Choroid plexus epithelial cell (primary cell): ENCODE data around the gene RUNX1.

Source experiments
- DNase-seq: peaks from one replicate; pipeline ENCODE4 v3.0.0-alpha.2; 2010; ENCODE audit warnings: low read depth
- H3K4me3 ChIP-seq: 2 replicates; pipeline ENCODE4 v1.5.1; 2011; ENCODE audit warnings: low read depth, mild to moderate bottlenecking, control low read depth, low read length, moderate library complexity
- TF ChIP-seq, protein P1 (sequence below): conservative IDR thresholded peaks from 2 replicates; pipeline ENCODE4 v1.5.1; 2011; ENCODE audit warnings: low read depth, mild to moderate bottlenecking, control low read depth, inconsistent platforms, low read length, moderate library complexity

Gene RUNX1

DNA sequence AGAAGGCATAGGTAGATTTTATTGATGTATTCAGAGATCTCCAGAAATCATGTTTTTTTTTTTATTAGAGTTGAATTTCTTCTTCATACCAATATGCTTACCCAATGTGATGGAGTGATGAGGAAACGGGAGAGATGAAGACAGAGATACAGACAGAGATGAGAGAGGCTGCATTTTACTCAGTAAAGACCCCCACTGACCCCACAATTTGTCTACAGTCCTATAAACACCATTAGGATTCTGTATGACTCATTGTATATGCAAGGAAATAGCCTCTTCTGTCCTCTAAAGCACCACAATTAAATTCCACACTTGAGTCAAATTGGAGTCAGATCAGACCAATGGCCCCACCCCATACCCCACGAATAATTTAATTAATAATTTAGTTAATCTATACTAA is 44.0 kb downstream of the RUNX1 start:
- TF ChIP-seq, protein P1, sequence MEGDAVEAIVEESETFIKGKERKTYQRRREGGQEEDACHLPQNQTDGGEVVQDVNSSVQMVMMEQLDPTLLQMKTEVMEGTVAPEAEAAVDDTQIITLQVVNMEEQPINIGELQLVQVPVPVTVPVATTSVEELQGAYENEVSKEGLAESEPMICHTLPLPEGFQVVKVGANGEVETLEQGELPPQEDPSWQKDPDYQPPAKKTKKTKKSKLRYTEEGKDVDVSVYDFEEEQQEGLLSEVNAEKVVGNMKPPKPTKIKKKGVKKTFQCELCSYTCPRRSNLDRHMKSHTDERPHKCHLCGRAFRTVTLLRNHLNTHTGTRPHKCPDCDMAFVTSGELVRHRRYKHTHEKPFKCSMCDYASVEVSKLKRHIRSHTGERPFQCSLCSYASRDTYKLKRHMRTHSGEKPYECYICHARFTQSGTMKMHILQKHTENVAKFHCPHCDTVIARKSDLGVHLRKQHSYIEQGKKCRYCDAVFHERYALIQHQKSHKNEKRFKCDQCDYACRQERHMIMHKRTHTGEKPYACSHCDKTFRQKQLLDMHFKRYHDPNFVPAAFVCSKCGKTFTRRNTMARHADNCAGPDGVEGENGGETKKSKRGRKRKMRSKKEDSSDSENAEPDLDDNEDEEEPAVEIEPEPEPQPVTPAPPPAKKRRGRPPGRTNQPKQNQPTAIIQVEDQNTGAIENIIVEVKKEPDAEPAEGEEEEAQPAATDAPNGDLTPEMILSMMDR, result no peak
- H3K4me3 ChIP-seq, result no peak overlapping the region
- no peak for DNase-seq

DNA sequence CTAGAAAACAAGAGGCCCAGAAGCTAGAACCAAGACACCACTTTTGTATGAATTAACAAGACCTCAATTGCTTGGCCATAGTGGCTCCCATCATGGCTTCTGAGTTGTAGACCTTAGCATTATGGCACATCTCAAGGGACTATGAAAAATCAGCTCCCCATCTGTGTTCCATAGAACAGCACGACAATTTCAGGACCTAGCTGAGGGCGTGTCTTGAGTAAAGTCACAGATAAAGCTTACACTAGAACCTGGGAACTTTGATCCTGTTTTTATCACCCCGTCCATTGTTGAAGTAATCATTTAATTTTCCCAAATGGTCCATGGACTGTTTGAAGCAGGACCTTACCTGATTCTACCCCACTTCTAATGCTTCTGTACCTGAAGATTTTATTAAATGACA is 44.8 kb downstream of the RUNX1 start:
- H3K4me3 ChIP-seq, result no peak overlapping the region
- TF ChIP-seq, protein P1, result no peak
- no peak for DNase-seq

DNA sequence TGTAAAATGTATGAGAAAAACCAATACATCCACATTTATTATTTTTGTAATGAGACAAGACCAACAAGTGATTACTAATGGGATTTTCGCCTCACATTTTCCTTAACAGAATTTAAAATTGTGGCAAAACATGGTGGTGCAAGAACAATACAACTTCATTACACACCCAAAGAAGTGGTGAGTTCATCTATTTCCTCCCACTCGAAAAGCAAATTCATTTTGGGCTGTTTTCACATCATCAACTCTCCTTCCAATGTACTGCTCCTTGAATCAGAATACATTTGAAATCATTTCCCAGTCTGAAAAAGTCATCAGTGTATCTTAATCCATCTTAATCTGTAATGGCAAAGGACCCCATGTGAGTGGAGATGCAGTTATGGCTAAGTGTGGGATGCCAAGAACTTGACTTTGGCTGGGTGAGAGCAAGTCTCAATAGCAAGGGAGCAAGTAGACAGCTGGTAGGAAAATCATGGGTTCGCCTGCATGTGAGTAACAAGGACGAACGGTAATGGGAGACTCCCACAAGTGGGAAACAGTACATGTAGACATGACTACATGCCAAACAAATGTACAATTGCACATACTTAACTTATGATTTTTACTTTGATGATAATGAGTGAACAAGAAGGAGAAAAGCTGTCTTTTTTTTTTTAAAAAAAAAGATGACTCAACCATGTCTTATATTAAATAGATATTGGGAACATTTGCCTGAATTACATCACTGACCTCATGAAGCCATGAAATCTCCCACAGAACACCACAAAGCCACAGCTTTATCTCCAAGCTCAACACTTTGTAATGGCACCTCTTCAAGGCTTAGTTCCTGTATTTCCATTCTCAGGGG is 46.0 kb downstream of the RUNX1 start:
- TF ChIP-seq, protein P1, result no peak
- DNase-seq, result peak; percentile 74
- no peak overlapping the region for H3K4me3 ChIP-seq

DNA sequence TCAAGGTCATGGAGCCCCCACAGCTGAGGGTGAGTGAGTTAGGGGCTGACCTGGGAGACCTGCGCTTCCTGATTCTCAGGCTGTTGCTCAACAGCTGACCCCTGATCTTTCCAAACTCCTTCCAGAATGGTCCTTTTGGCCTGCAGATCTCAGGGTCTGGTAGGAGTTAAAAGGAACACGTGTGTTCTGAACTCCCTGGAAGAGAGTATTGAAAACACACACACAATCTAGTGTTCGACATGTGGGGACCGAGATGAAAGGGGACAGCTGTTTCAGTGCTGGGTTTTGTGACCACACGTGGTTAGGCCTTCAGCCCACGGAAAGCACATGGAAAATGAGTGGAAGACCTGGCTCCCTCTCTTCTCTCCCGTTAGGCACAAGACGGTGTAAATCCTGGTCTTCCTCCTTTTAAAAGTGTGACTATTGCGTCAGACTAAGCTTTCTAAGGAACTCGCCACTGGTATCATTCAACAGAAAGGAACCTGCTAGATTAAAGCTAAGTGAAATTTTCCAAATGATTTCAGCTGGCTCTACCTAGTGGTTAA is 49.6 kb downstream of the RUNX1 start:
- no peak overlapping the region for H3K4me3 ChIP-seq
- TF ChIP-seq, protein P1, result peak; percentile 1
- peak; percentile 19 for DNase-seq

DNA sequence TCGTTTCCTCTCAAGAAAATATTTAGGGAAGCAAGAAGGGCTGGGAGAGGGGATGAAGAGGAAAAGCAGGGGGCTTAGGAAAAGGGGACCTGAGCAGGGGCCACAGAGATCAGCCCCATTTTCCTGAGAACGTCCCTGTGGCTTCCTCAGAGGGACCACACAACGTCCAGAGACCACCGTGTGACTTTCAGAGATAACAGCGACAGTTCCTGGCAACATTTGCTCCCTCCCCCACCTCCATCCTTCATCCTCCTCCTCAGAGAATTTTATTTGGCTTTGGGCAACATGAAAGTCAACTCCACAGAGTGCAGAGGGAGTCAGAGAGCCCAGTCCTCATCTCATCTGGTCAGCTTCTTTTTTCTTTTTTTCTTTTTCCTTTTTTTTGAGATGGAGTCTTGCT is 50.9 kb downstream of the RUNX1 start:
- no peak for DNase-seq
- TF ChIP-seq, protein P1, result no peak
- no peak overlapping the region for H3K4me3 ChIP-seq

DNA sequence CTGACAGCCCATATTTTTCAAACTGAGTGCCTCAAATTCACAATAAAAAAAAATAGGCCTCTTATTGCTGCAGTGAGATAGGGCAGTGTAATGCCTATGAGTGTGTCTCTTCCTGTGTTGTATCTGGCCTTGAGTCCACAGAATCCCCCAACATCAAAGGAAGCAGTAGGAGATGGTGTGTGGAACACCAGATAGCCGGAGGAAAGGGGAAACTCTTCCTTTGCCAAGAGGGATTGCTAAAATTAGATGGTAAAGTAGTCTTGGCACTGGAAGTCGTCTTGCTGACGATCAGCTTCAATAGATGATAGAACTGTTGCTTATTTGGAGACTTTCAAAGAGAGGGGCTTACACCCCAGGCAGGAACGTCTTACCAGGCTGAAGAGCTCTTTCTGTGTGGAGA is 51.8 kb downstream of the RUNX1 start:
- TF ChIP-seq, protein P1, result no peak
- DNase-seq, result no peak
- H3K4me3 ChIP-seq, result no peak overlapping the region
